Measurements from ENCODE around the gene SIMC1.
"Not testable (repeated sequence)": the region's sequence is repeated elsewhere in the genome, so short reads cannot be mapped to it uniquely, and the experiment has no call there.

GRCh38 chr5:176195084-176195413, 43.2 kb upstream of the SIMC1 start:
- TF ChIP-seq CTCF (conservative IDR thresholded peaks at IDR 0.05; ENCODE audit: low read length); EZH2phosphoT487 (IDR thresholded peaks at IDR 0.05; ENCODE audit: borderline replicate concordance, low read depth, low read length): not testable (repeated sequence)
